ENCODE data around the gene GINS2. TPM values are rescaled to one million over a fixed set of nuclear protein-coding genes. Genes with fewer than 3 reads are reported as not detected.

GINS2 gene
- total and polyA plus RNA-seq, 2 experiments from 2014 or later = 40.5 to 44.4 TPM

DNA sequence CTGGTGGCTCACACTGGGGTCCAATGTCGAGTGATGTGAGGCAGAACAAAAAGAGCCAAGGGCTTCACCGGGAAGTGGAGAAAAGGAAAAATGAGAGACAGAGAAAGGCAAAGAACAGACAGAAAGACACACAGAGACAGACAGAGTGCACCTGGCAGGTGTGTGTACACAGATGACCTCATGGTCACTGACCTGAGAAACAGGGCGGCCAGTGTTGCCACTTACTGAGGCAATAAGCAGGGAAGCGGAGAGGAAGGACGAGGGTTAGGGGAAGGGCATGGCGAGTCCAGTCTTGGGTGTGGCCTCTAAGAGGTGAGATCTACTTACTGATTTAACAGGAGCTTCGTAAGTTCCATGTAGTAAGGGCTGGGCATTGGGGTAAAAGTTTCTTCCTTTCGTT is 7.5 kb downstream of the GINS2 start:
- no peak overlapping the region for H3K4me2 ChIP-seq
- H3K36me3 ChIP-seq (ENCODE audit: insufficient read depth) = peaks cover 29% of the 10 kb centered on the region
- H3K27me3 Mint-ChIP-seq (ENCODE audit: insufficient read depth, low read depth, poor library complexity) = peaks cover 7% of the 10 kb centered on the region
- TF ChIP-seq STAT1 (IDR thresholded peaks at IDR 0.05; ENCODE audit: unreplicated experiment) (no peak), ZNF331 (CRISPR knock-in tag; IDR thresholded peaks at IDR 0.05; ENCODE audit: low read depth) (no peak), CREB1 (CRISPR knock-in tag; IDR thresholded peaks at IDR 0.05; ENCODE audit: low read depth) (no peak), NANOG (IDR thresholded peaks at IDR 0.05; ENCODE audit: borderline replicate concordance) (no peak), EZH2 (IDR thresholded peaks at IDR 0.05; ENCODE audit: low read depth, unreplicated experiment) (no peak), POLR2AphosphoS5 (IDR thresholded peaks at IDR 0.05; ENCODE audit: low read depth) (no peak), ZNF114 (CRISPR knock-in tag; IDR thresholded peaks at IDR 0.05) (no peak), JUNB (IDR thresholded peaks at IDR 0.05; ENCODE audit: unreplicated experiment) (no peak), EZH2phosphoT487 (IDR thresholded peaks at IDR 0.05; ENCODE audit: unreplicated experiment) (no peak)
- TF ChIP-seq, protein P1, sequence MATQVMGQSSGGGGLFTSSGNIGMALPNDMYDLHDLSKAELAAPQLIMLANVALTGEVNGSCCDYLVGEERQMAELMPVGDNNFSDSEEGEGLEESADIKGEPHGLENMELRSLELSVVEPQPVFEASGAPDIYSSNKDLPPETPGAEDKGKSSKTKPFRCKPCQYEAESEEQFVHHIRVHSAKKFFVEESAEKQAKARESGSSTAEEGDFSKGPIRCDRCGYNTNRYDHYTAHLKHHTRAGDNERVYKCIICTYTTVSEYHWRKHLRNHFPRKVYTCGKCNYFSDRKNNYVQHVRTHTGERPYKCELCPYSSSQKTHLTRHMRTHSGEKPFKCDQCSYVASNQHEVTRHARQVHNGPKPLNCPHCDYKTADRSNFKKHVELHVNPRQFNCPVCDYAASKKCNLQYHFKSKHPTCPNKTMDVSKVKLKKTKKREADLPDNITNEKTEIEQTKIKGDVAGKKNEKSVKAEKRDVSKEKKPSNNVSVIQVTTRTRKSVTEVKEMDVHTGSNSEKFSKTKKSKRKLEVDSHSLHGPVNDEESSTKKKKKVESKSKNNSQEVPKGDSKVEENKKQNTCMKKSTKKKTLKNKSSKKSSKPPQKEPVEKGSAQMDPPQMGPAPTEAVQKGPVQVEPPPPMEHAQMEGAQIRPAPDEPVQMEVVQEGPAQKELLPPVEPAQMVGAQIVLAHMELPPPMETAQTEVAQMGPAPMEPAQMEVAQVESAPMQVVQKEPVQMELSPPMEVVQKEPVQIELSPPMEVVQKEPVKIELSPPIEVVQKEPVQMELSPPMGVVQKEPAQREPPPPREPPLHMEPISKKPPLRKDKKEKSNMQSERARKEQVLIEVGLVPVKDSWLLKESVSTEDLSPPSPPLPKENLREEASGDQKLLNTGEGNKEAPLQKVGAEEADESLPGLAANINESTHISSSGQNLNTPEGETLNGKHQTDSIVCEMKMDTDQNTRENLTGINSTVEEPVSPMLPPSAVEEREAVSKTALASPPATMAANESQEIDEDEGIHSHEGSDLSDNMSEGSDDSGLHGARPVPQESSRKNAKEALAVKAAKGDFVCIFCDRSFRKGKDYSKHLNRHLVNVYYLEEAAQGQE (IDR thresholded peaks at IDR 0.05; ENCODE audit: unreplicated experiment) = no peak
- TF ChIP-seq, protein P2, sequence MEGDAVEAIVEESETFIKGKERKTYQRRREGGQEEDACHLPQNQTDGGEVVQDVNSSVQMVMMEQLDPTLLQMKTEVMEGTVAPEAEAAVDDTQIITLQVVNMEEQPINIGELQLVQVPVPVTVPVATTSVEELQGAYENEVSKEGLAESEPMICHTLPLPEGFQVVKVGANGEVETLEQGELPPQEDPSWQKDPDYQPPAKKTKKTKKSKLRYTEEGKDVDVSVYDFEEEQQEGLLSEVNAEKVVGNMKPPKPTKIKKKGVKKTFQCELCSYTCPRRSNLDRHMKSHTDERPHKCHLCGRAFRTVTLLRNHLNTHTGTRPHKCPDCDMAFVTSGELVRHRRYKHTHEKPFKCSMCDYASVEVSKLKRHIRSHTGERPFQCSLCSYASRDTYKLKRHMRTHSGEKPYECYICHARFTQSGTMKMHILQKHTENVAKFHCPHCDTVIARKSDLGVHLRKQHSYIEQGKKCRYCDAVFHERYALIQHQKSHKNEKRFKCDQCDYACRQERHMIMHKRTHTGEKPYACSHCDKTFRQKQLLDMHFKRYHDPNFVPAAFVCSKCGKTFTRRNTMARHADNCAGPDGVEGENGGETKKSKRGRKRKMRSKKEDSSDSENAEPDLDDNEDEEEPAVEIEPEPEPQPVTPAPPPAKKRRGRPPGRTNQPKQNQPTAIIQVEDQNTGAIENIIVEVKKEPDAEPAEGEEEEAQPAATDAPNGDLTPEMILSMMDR (conservative IDR thresholded peaks at IDR 0.05; ENCODE audit: low read depth in 2 of 2) = no peak
- TF ChIP-seq, protein P3, sequence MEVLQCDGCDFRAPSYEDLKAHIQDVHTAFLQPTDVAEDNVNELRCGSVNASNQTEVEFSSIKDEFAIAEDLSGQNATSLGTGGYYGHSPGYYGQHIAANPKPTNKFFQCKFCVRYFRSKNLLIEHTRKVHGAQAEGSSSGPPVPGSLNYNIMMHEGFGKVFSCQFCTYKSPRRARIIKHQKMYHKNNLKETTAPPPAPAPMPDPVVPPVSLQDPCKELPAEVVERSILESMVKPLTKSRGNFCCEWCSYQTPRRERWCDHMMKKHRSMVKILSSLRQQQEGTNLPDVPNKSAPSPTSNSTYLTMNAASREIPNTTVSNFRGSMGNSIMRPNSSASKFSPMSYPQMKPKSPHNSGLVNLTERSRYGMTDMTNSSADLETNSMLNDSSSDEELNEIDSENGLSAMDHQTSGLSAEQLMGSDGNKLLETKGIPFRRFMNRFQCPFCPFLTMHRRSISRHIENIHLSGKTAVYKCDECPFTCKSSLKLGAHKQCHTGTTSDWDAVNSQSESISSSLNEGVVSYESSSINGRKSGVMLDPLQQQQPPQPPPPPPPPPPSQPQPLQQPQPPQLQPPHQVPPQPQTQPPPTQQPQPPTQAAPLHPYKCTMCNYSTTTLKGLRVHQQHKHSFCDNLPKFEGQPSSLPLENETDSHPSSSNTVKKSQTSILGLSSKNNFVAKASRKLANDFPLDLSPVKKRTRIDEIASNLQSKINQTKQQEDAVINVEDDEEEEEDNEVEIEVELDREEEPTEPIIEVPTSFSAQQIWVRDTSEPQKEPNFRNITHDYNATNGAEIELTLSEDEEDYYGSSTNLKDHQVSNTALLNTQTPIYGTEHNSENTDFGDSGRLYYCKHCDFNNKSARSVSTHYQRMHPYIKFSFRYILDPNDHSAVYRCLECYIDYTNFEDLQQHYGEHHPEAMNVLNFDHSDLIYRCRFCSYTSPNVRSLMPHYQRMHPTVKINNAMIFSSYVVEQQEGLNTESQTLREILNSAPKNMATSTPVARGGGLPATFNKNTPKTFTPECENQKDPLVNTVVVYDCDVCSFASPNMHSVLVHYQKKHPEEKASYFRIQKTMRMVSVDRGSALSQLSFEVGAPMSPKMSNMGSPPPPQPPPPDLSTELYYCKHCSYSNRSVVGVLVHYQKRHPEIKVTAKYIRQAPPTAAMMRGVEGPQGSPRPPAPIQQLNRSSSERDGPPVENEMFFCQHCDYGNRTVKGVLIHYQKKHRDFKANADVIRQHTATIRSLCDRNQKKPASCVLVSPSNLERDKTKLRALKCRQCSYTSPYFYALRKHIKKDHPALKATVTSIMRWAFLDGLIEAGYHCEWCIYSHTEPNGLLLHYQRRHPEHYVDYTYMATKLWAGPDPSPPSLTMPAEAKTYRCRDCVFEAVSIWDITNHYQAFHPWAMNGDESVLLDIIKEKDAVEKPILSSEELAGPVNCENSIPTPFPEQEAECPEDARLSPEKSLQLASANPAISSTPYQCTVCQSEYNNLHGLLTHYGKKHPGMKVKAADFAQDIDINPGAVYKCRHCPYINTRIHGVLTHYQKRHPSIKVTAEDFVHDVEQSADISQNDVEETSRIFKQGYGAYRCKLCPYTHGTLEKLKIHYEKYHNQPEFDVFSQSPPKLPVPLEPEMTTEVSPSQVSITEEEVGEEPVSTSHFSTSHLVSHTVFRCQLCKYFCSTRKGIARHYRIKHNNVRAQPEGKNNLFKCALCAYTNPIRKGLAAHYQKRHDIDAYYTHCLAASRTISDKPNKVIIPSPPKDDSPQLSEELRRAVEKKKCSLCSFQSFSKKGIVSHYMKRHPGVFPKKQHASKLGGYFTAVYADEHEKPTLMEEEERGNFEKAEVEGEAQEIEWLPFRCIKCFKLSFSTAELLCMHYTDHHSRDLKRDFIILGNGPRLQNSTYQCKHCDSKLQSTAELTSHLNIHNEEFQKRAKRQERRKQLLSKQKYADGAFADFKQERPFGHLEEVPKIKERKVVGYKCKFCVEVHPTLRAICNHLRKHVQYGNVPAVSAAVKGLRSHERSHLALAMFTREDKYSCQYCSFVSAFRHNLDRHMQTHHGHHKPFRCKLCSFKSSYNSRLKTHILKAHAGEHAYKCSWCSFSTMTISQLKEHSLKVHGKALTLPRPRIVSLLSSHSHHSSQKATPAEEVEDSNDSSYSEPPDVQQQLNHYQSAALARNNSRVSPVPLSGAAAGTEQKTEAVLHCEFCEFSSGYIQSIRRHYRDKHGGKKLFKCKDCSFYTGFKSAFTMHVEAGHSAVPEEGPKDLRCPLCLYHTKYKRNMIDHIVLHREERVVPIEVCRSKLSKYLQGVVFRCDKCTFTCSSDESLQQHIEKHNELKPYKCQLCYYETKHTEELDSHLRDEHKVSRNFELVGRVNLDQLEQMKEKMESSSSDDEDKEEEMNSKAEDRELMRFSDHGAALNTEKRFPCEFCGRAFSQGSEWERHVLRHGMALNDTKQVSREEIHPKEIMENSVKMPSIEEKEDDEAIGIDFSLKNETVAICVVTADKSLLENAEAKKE (CRISPR knock-in tag; IDR thresholded peaks at IDR 0.05) = no peak
- TF ChIP-seq, protein P4, sequence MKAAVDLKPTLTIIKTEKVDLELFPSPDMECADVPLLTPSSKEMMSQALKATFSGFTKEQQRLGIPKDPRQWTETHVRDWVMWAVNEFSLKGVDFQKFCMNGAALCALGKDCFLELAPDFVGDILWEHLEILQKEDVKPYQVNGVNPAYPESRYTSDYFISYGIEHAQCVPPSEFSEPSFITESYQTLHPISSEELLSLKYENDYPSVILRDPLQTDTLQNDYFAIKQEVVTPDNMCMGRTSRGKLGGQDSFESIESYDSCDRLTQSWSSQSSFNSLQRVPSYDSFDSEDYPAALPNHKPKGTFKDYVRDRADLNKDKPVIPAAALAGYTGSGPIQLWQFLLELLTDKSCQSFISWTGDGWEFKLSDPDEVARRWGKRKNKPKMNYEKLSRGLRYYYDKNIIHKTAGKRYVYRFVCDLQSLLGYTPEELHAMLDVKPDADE (IDR thresholded peaks at IDR 0.05) = no peak
- H3F3A ChIP-seq (replicated peaks; ENCODE audit: low read depth) = peaks cover 8% of the 10 kb centered on the region
- no peak overlapping the region for H3K27ac Mint-ChIP-seq
- ATAC-seq (no peak), DNase-seq (ENCODE audit: low spot score) (no peak)
- no peaks in the 10 kb centered on the region for H3K4me1 ChIP-seq (ENCODE audit: insufficient read depth)
- no peak overlapping the region for H2AFZ ChIP-seq
- H3K27me3 ChIP-seq (ENCODE audit: insufficient read depth) = no peaks in the 10 kb centered on the region
- H3K27ac ChIP-seq (ENCODE audit: low read depth) = 0 out of 2 replicates have a peak overlapping the region, but pooled peaks have one; percentile 9
- H3K4me1 Mint-ChIP-seq = peaks cover 7% of the 10 kb centered on the region; the same call in 2 of the 3 replicates
- H3K36me3 Mint-ChIP-seq (ENCODE audit: low read depth) = peaks cover 62% of the 10 kb centered on the region
- H3K9me2 ChIP-seq (ENCODE audit: insufficient read depth) = no peaks in the 10 kb centered on the region
- H3K79me2 ChIP-seq (replicated peaks; ENCODE audit: insufficient read depth) = peaks cover 28% of the 10 kb centered on the region
- no peak overlapping the region for H3K4me3 Mint-ChIP-seq
- peaks cover 29% of the 10 kb centered on the region for H4K20me1 ChIP-seq (replicated peaks; ENCODE audit: insufficient read depth)
- no peaks in the 10 kb centered on the region for H3K9me3 Mint-ChIP-seq
- H3K4me3 ChIP-seq = no peak overlapping the region
